Right atrium auricular region (tissue), 2 donors: Measurements from ENCODE around the gene DNAH7. TPM values are rescaled to one million over a fixed set of nuclear protein-coding genes. Genes with fewer than 3 reads are reported as not detected.

ENCODE experiments used
- DNase-seq: peaks from one replicate; pipeline ENCODE4 v3.0.0-alpha.2; 2019; ENCODE audit warnings: low spot score
- H3K27ac ChIP-seq, 2 donors: fragments of 200-600 bp; sonication (generic); 1 replicate in 1 of 2; 2 replicates in 1 of 2; pipeline ENCODE4 v1.5.1; 2016 to 2019
- H3K27me3 ChIP-seq, 2 donors: fragments of 200-600 bp; sonication (generic); one replicate each; pipeline versions ENCODE4 v1.5.1 to v1.6.0; 2017 to 2019
- H3K36me3 ChIP-seq: fragments of 200-600 bp; sonication (generic); one replicate; pipeline ENCODE4 v1.5.1; 2016
- H3K4me1 ChIP-seq, 2 donors: fragments of 200-600 bp; sonication (generic); one replicate each; pipeline versions ENCODE4 v1.5.1 to v1.6.0; 2017 to 2019
- H3K4me3 ChIP-seq, 2 donors: fragments of 200-600 bp; sonication (generic); 1 replicate in 1 of 2; 2 replicates in 1 of 2; pipeline ENCODE4 v1.5.1; 2017 to 2019; ENCODE audit warnings: mild to moderate bottlenecking in 1 of 2, moderate library complexity in 1 of 2
- H3K9me3 ChIP-seq, 2 donors: fragments of 200-600 bp; sonication (generic); one replicate each; pipeline ENCODE4 v1.5.1; 2019
- total RNA-seq, 2 donors: library from RNA; depleted of rRNA; stranded (reverse); fragments of >200 nt; gene quantifications; one replicate each; pipeline ENCODE4 v1.1.0, GENCODE V29; 2016
- TF ChIP-seq, protein P1 (sequence below), 2 donors: fragments of 200-600 bp; sonication (generic); IDR thresholded peaks; one replicate each; pipeline ENCODE4 v1.5.1; 2019; ENCODE audit warnings: antibody characterized with exemption in 2 of 2

The DNAH7 gene
- total RNA-seq, 2 donors from 2014 or later, result 0.16 to 0.52 TPM

DNA sequence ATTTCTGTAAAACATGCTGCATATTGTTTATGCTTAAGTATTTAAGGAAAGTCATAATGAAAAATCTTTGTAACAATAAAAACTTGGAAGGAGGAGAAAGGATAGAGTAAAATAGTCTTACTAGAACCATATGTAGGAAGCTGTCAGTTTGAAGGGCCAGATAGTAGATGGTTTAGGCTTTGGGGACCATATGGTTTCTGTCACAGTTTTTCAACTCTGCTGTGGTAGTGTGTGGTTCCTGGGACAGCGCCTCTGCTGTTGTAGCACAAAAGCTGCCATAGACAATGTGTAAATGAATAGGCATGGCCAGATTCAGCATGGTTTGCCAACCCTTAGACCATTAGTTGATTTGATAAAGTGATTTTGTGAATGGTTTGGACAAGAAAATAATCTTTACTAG is 336.1 kb downstream of the DNAH7 start:
- TF ChIP-seq, protein P1, sequence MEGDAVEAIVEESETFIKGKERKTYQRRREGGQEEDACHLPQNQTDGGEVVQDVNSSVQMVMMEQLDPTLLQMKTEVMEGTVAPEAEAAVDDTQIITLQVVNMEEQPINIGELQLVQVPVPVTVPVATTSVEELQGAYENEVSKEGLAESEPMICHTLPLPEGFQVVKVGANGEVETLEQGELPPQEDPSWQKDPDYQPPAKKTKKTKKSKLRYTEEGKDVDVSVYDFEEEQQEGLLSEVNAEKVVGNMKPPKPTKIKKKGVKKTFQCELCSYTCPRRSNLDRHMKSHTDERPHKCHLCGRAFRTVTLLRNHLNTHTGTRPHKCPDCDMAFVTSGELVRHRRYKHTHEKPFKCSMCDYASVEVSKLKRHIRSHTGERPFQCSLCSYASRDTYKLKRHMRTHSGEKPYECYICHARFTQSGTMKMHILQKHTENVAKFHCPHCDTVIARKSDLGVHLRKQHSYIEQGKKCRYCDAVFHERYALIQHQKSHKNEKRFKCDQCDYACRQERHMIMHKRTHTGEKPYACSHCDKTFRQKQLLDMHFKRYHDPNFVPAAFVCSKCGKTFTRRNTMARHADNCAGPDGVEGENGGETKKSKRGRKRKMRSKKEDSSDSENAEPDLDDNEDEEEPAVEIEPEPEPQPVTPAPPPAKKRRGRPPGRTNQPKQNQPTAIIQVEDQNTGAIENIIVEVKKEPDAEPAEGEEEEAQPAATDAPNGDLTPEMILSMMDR (IDR thresholded peaks at IDR 0.05), result no peak
- H3K4me1 ChIP-seq, result no peaks in the 10 kb centered on the region

DNA sequence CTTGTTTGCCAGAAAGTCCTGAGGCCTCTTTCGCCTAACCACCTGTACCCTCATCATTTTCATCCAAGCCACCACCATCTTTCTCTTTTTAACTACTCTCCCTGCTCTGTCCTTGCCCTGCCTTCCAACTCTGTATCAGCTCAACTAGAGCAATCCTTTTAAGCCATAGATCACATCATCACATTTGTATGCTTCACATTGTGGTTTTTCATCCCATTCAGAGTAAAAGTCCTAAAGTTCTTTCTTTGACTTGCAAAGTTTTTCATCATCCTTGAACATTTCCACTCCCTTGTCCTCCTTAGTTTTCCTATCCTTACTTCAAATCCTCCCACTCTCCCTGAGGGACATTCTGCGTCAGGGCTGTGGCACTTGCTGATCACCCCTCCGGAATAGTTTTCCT is 337.7 kb downstream of the DNAH7 start:
- H3K27ac ChIP-seq, result no peak overlapping the region
- H3K27me3 ChIP-seq, result no peaks in the 10 kb centered on the region
- peaks cover 34% of the 10 kb centered on the region for H3K36me3 ChIP-seq
- H3K4me3 ChIP-seq, result no peak overlapping the region
- TF ChIP-seq, protein P1 (IDR thresholded peaks at IDR 0.05), result no peak
- no peaks in the 10 kb centered on the region for H3K4me1 ChIP-seq
- H3K9me3 ChIP-seq, result no peaks in the 10 kb centered on the region
- DNase-seq, result no peak

More for the DNA sequence above, 336.1 kb downstream of the DNAH7 start:
- Histone ChIP-seq H3K36me3 (peaks cover 34% of the 10 kb centered on the region), H3K4me3 (no peak overlapping the region), H3K27me3 (no peaks in the 10 kb centered on the region), H3K9me3 (no peaks in the 10 kb centered on the region), H3K27ac (no peak overlapping the region)
- no peak for DNase-seq

DNA sequence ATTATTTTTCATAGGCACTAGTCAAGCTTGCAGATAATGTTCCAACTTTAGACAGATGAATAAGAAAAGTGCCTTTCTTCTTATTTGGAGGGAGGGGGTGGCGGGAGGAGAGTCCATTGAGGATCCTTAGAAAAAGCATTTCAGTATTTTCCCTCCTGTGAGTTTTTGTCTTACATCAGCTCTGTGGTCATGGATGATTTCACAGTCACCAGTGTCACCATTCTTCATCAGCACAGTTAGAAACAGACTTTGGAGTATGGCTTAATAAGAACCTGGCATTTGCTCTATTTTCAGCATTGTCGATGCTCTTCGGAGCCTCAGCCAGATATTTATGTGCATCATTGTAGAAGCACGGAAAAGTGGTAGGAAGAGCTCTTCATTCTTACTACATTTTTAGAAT is 341.5 kb downstream of the DNAH7 start:
- Histone ChIP-seq H3K36me3 (peaks cover 34% of the 10 kb centered on the region), H3K4me3 (no peak overlapping the region), H3K27me3 (no peaks in the 10 kb centered on the region), H3K4me1 (no peaks in the 10 kb centered on the region), H3K9me3 (no peaks in the 10 kb centered on the region), H3K27ac (no peak overlapping the region)
- DNase-seq, result no peak
- TF ChIP-seq, protein P1 (IDR thresholded peaks at IDR 0.05), result no peak

DNA sequence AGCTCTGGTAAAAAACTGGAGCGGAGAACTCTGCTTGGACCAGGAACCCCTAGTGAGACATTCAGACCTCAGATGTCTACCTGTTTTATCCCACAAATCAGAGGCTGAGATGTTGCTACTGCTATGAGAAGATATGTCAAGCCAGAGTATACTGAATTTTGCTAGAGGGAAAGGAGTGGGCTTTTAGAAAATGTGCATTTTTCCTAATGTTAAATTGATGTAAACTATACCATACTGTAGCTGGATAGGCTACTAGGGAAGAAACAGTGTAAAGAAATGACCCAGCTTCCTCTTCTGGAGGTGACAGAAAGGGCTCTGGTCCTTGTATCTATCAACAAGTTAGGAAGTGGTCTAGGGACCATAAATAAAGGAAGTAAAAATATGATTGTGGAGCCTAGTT is 346.6 kb downstream of the DNAH7 start:
- Histone ChIP-seq H3K9me3 (no peaks in the 10 kb centered on the region), H3K27me3 (no peaks in the 10 kb centered on the region), H3K27ac (no peak overlapping the region), H3K36me3 (peaks cover 31% of the 10 kb centered on the region), H3K4me1 (no peaks in the 10 kb centered on the region), H3K4me3 (no peak overlapping the region)
- TF ChIP-seq, protein P1 (IDR thresholded peaks at IDR 0.05), result no peak
- no peak for DNase-seq

DNA sequence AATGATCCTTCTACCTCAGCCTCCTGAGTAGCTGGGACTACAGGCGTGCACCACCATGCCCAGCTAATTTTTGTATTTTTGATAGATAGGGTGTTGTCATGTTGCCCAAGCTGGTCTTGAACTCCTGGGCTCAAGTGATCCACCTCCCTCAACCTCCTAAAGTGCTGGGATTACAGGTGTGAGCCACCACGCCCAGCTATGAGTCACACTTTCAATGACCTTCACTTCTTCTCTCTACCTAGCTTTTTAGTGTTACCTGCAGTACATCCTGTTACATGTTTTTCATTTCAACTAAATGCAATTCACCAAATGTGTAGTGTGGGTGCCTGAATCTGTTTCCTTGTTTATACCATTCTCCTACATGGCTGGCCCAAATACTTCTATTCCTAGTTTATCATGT is 347.6 kb downstream of the DNAH7 start:
- Histone ChIP-seq H3K27ac (no peak overlapping the region), H3K9me3 (no peaks in the 10 kb centered on the region), H3K36me3 (peaks cover 38% of the 10 kb centered on the region), H3K4me1 (no peaks in the 10 kb centered on the region), H3K27me3 (no peaks in the 10 kb centered on the region), H3K4me3 (no peak overlapping the region)
- TF ChIP-seq, protein P1 (IDR thresholded peaks at IDR 0.05), result no peak
- DNase-seq, result no peak

DNA sequence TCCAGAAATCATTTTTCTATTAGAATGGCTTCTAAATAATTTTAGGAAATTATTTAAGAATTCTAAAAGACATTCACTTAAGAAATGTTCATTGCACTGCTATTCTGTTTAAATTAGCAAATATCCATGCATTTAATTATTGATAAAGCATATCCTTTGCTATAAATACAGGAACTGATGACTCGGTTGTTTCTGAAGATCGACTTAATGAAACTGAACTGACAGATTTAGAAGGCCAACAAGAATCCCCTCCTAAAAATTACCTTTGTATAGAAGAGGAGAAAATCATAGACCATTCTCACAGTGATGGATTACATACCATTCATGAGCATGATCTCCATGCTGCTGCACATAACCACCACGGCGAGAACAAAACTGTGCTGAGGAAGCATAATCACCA is 352.2 kb downstream of the DNAH7 start:
- no peaks in the 10 kb centered on the region for H3K4me1 ChIP-seq
- TF ChIP-seq, protein P1 (IDR thresholded peaks at IDR 0.05), result no peak
- DNase-seq, result no peak
- peaks cover 36% of the 10 kb centered on the region for H3K36me3 ChIP-seq
- H3K27me3 ChIP-seq, result no peaks in the 10 kb centered on the region
- no peaks in the 10 kb centered on the region for H3K9me3 ChIP-seq
- H3K27ac ChIP-seq, result no peak overlapping the region
- no peak overlapping the region for H3K4me3 ChIP-seq
